ENCODE measurements around the gene KRT20.
"Not testable (repeated sequence)": the region's sequence is repeated elsewhere in the genome, so short reads cannot be mapped to it uniquely, and the experiment has no call there.

KRT20 gene, protein sequence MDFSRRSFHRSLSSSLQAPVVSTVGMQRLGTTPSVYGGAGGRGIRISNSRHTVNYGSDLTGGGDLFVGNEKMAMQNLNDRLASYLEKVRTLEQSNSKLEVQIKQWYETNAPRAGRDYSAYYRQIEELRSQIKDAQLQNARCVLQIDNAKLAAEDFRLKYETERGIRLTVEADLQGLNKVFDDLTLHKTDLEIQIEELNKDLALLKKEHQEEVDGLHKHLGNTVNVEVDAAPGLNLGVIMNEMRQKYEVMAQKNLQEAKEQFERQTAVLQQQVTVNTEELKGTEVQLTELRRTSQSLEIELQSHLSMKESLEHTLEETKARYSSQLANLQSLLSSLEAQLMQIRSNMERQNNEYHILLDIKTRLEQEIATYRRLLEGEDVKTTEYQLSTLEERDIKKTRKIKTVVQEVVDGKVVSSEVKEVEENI

DNA sequence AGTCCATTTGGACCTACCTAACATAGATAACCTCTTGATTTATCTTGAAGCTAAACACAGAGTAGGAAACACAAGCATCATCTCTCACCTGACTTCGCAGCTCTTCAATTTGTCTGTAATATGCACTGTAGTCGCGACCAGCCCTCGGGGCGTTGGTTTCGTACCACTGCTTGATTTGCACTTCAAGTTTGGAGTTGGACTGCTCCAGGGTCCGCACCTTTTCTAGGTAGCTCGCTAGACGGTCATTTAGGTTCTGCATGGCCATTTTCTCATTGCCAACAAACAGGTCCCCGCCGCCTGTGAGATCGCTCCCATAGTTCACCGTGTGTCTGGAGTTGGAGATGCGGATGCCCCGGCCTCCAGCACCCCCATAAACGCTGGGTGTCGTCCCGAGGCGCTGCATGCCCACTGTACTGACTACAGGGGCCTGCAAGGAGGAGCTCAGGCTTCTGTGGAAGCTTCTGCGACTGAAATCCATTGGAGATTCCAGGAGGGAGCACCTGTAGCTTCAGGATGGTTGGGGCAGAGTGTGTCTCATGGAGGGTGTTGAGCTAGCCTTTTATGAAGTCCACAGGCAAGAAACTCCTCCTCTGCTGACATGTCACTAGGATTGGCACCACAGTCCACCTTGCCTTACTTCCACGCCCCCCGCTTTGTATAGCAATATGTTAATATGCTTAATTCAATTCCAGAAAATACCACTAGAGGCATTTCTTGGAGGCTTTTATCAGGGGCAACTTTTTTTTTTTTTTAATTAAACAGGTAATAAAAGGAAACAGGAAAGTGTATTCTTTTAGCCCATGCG, at the start of gene KRT20:
TSS of gene KRT20 (minus strand) at position 535 of the 805 bp plus-strand sequence. CDS start at position 478, 57 bp downstream.
- no peak within 1 kb of the TSS for H3K4me3 ChIP-seq (ENCODE audit: low read depth, low read length)

DNA sequence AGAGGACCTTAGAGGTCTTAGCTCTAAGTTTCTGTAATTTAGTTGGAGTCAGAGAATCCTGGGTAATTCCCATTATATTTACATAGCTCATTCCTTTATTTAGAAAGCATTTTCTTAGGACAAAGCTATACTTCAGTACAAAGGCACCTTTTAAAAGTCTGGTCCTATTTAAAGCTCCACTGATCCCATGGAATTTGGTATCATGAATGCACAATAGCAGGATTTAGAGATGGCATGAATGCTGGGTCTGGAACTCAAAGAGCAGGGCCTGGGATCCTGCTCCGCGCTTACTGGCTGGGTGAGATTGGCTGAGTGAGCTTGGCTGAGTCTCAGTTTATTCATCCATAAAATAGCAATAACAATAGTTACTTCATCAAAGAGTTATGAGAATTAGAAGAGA, 47.6 kb upstream of the KRT20 start:
- no peak overlapping the region for H3K4me3 ChIP-seq (ENCODE audit: low read depth, low read length)

GRCh38 chr17:40931311-40931710, 46.3 kb upstream of the KRT20 start:
- H3K4me3 ChIP-seq (ENCODE audit: low read depth, low read length) = no peak overlapping the region

DNA sequence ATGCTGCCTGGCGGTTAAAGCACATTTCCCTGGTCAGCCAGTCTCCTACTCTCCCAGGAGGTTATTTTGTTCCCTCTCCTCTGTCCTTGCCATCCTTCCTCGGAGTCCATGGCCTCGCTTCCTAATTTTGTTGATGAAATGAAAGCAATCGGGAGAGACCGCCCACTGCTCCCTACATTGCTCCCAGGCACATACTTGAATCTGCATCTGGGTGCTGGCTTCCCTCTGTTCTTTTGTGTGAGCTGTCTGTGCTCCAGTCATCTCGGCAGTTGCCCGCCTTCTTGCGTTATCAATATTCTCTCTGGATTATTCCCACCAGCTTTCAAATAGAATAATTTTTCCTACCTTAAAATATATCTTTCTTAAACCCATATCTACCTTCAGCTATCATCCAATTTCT, 41.3 kb upstream of the KRT20 start:
- H3K4me3 ChIP-seq (ENCODE audit: low read depth, low read length) = no peak overlapping the region

DNA sequence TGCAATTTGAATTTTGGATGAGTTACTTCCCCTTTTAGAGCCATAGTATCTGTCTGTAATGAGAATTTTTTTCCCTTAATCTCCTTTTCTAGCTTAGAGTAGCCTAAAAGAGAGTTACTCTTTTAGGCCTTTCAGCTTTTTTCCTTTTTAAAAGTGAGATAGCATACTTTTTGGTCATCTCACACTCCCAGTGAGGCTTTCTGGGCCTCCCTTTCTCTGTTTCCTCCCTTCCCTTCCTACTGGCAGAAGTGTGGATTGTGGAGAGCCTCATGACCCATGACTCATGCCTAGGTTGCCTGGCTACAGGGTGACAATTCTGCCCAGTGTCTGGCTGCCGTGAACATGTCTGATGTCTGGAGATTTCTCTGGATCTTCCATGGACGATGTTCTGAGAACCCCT, 37.2 kb upstream of the KRT20 start:
- no peak overlapping the region for H3K4me3 ChIP-seq (ENCODE audit: low read depth, low read length)

- H3K4me3 ChIP-seq (ENCODE audit: low read depth, low read length) = no peak overlapping the region
These were observed 36.0 kb upstream of the KRT20 start for GRCh38 chr17:40921026-40921425.

GRCh38 chr17:40917116-40917515, 32.1 kb upstream of the KRT20 start:
- H3K4me3 ChIP-seq (ENCODE audit: low read depth, low read length) = not testable (repeated sequence)

DNA sequence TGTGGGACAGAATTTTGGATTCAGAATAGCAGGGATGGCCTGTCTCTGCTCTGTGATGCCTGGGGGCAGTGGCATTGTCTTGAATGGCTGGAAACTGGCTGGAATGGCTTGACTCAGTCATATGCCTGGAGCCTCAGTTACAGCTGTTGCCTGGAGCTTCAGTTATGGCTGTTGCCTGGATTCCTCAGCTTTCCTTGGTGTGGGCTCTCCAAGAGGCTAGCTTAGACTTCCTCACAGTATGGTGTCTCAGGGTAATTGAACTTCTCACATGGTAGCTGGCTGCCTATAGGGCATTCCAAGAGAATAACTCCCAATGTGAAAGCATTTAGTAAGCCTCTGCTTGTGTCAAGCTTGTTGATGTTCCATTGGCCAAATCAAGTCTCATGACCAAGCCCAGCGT, 31.3 kb upstream of the KRT20 start:
- no peak overlapping the region for H3K4me3 ChIP-seq (ENCODE audit: low read depth, low read length)

DNA sequence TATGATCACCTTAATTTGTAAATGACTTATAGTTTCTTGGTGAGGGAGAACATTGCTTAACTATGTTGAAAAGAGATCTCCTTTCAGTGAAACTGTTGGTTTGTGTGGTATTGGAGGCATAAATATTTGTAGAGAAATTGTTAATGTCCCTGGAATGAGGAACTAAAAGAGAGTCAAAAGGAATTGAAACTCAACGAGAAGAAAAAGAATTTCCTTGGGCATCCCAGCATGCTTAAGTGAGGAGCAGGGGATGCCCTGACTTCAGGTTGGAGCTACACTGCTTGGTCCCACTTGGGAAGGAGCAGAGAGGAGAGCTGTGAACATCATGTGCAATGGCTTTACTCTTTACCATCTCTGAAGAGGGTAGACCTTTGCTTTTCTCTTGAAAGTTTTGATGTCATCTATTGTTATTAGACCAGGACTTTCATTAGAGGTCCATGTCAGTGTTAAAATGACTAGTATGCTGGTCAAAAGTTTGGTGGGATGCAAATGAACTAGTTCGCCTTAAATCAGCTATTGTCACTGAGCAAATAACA, 30.7 kb upstream of the KRT20 start:
- no peak overlapping the region for H3K4me3 ChIP-seq (ENCODE audit: low read depth, low read length)

- no peak overlapping the region for H3K4me3 ChIP-seq (ENCODE audit: low read depth, low read length)
These were observed 30.2 kb upstream of the KRT20 start for GRCh38 chr17:40915199-40915661.

GRCh38 chr17:40914075-40914855, 29.2 kb upstream of the KRT20 start:
- H3K4me3 ChIP-seq (ENCODE audit: low read depth, low read length) = no peak overlapping the region

GRCh38 chr17:40912486-40913210, 27.6 kb upstream of the KRT20 start:
- no peak overlapping the region for H3K4me3 ChIP-seq (ENCODE audit: low read depth, low read length)

DNA sequence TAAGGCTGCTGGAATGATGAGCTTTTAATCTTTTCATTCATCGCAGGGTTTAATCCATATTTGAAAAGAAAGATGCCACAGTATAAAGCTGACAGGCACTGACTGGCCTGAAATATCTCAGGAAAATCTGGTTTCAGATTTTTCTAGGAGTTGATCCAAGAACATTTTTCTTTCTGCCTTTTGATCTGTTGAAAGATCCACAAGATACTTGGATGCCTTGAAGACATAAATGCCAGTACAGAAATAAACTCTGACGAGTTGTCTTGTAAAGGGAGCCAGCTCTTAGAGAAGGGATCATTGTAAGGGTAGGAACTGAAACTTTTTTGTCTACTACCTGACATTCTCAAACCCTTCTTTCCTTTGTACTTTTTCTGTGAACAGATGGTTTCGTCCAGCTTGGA, 25.4 kb upstream of the KRT20 start:
- H3K4me3 ChIP-seq (ENCODE audit: low read depth, low read length) = no peak overlapping the region

- no peak overlapping the region for H3K4me3 ChIP-seq (ENCODE audit: low read depth, low read length)
These were observed 24.7 kb upstream of the KRT20 start for GRCh38 chr17:40909755-40910154.

- no peak overlapping the region for H3K4me3 ChIP-seq (ENCODE audit: low read depth, low read length)
These were observed 24.3 kb upstream of the KRT20 start for GRCh38 chr17:40909351-40909750.

- H3K4me3 ChIP-seq (ENCODE audit: low read depth, low read length) = no peak overlapping the region
These were observed 21.6 kb upstream of the KRT20 start for GRCh38 chr17:40906613-40907012.

DNA sequence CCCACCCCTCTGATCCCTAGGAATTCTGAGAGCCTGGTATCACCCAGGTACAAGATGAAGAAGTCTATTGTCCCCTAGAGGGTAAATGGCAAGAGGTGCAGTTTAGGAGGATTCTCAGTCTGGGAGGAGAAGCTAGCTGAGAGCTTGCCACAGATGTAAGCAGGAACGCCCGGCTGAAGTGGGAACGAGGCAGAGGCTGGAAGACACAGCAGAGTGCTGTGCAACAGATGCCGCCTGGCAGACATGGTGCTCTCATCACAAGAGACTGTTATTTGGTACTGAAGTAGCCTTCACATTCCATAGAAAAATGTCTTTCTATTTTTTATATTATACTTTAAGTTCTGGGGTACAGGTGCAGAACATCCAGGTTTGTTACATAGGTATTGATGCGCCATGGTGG, 20.3 kb upstream of the KRT20 start:
- H3K4me3 ChIP-seq (ENCODE audit: low read depth, low read length) = no peak overlapping the region

- no peak overlapping the region for H3K4me3 ChIP-seq (ENCODE audit: low read depth, low read length)
These were observed 18.2 kb upstream of the KRT20 start for GRCh38 chr17:40903129-40903847.

DNA sequence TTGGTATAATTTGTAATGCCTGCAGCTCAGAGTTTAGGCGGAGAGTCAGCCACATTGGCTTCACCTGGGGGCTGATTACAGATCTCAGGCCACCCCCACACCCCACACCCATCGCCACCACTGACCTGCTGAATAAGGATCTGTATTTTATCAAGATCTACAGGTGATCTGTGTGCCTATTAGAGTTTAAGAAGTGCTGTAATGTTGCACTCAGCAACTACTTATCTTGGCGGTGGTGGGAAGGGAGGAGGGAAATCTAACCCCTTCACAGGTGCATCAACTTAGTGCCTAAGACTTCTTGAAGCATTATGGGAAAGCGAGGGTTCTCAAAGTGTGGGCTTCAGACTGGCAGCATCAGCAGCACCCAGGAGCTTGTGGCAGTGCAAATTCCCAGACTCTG, 17.5 kb upstream of the KRT20 start:
- no peak overlapping the region for H3K4me3 ChIP-seq (ENCODE audit: low read depth, low read length)
